ENCODE results near the gene FADS1.

Gene FADS1

DNA sequence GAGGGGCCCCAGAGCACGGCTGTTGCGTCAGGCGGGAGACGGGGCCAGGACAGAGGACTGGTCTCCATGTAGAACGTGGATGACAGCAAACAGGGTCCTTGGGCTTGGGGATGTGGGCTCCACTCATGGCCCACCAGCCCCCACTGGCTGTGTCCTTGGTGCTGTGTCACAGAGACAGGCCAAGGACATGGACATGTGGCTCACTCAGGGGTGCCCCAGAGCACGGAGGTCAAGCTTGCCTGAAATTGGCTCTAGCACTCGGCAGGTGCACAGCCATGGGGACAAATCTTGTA, 25.7 kb upstream of the FADS1 start:
- Histone ChIP-seq H3K27me3 (ENCODE audit: control insufficient read depth, low read length) (no peaks in the 10 kb centered on the region), H3K79me2 (ENCODE audit: control insufficient read depth, low read length) (peaks cover 54% of the 10 kb centered on the region), H3K4me1 (ENCODE audit: control insufficient read depth, low read length) (no peaks in the 10 kb centered on the region), H3K9me3 (ENCODE audit: control insufficient read depth, insufficient read depth, low read length) (no peaks in the 10 kb centered on the region), H3K36me3 (ENCODE audit: control insufficient read depth, low read length) (peaks cover 95% of the 10 kb centered on the region), H3K9me2 (replicated peaks; ENCODE audit: control insufficient read depth, low read length) (no peaks in the 10 kb centered on the region), H3K4me3 (ENCODE audit: low read length) (no peak overlapping the region), H3K27ac (ENCODE audit: low read depth, low read length) (no peak overlapping the region), H3F3A (ENCODE audit: control insufficient read depth, insufficient read depth) (0 out of 2 replicates have a peak, but pooled peaks cover 4% of the 10 kb centered on the region), H3K4me2 (ENCODE audit: low read length) (no peak overlapping the region), H4K20me1 (ENCODE audit: control insufficient read depth, insufficient read depth, low read depth, low read length) (0 out of 2 replicates have a peak, but pooled peaks cover 4% of the 10 kb centered on the region)
- TF ChIP-seq EZH2phosphoT487 (IDR thresholded peaks at IDR 0.05; ENCODE audit: borderline replicate concordance, low read length), result no peak
- TF ChIP-seq, protein P1, sequence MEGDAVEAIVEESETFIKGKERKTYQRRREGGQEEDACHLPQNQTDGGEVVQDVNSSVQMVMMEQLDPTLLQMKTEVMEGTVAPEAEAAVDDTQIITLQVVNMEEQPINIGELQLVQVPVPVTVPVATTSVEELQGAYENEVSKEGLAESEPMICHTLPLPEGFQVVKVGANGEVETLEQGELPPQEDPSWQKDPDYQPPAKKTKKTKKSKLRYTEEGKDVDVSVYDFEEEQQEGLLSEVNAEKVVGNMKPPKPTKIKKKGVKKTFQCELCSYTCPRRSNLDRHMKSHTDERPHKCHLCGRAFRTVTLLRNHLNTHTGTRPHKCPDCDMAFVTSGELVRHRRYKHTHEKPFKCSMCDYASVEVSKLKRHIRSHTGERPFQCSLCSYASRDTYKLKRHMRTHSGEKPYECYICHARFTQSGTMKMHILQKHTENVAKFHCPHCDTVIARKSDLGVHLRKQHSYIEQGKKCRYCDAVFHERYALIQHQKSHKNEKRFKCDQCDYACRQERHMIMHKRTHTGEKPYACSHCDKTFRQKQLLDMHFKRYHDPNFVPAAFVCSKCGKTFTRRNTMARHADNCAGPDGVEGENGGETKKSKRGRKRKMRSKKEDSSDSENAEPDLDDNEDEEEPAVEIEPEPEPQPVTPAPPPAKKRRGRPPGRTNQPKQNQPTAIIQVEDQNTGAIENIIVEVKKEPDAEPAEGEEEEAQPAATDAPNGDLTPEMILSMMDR (IDR thresholded peaks at IDR 0.05; ENCODE audit: low read depth, low read length, poor library complexity, severe bottlenecking), result no peak

DNA sequence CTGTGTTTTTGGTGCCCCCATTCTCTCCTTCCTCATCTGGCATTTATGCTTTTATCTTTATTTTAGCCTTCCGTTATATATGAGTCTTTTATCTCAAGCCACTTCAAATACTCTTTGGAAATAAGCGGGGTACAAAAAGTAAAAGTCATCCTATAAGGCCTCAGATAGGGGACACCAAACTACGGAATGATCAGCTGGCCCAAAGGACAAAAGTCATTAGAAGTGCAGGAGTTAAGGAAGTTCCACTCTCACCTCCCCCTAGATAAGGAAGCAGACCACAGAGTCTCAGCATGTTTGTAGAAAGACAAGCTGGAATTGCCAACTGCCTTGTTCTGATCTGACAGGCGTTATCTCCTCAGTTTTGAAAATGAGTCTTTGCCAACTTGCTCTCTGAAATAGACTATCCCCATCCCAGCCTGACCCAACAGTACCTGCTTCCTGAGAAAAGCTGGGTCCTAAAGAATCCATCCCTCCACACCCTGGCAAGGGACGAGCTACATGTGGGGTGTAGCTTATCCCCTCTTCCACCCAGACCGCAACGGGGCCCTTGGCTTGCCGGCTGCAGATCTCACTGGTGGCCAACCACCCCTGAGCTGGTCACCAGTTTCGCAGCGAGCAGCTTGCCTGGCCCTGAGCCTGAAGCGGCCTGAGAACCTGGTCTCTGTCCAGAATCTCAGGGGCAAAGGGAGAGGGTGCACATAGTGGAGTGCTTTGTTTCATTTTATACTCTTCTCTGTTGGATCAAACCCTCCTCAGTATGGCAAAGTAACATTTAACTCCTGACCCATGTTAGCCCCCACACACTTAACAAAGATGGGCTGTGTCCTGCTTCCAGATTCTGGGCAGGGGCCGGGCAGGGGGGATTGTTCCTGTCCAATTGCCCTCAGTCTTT, 25.1 kb upstream of the FADS1 start:
- Histone ChIP-seq H3F3A (ENCODE audit: control insufficient read depth, insufficient read depth) (0 out of 2 replicates have a peak, but pooled peaks cover 4% of the 10 kb centered on the region), H3K9me2 (replicated peaks; ENCODE audit: control insufficient read depth, low read length) (no peaks in the 10 kb centered on the region), H3K9me3 (ENCODE audit: control insufficient read depth, insufficient read depth, low read length) (no peaks in the 10 kb centered on the region), H4K20me1 (ENCODE audit: control insufficient read depth, insufficient read depth, low read depth, low read length) (0 out of 2 replicates have a peak, but pooled peaks cover 4% of the 10 kb centered on the region), H3K27me3 (ENCODE audit: control insufficient read depth, low read length) (no peaks in the 10 kb centered on the region), H3K4me3 (ENCODE audit: low read length) (no peak overlapping the region), H3K4me1 (ENCODE audit: control insufficient read depth, low read length) (no peaks in the 10 kb centered on the region), H3K36me3 (ENCODE audit: control insufficient read depth, low read length) (peaks cover 95% of the 10 kb centered on the region), H3K27ac (ENCODE audit: low read depth, low read length) (no peak overlapping the region), H3K4me2 (ENCODE audit: low read length) (no peak overlapping the region), H3K79me2 (ENCODE audit: control insufficient read depth, low read length) (peaks cover 57% of the 10 kb centered on the region)
- TF ChIP-seq, protein P1 (IDR thresholded peaks at IDR 0.05; ENCODE audit: low read depth, low read length, poor library complexity, severe bottlenecking), result no peak
- TF ChIP-seq EZH2phosphoT487 (IDR thresholded peaks at IDR 0.05; ENCODE audit: borderline replicate concordance, low read length), result no peak

DNA sequence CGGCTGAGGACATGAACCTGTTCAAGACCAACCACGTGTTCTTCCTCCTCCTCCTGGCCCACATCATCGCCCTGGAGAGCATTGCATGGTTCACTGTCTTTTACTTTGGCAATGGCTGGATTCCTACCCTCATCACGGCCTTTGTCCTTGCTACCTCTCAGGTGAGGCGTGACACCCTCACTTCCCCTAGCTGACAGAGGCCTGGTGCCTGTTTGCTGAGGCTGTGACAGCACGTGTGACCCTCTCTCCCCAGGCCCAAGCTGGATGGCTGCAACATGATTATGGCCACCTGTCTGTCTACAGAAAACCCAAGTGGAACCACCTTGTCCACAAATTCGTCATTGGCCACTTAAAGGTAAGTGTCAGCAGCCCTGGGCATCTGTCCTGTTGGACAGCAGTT, 23.6 kb upstream of the FADS1 start:
- no peaks in the 10 kb centered on the region for H3K9me3 ChIP-seq (ENCODE audit: control insufficient read depth, insufficient read depth, low read length)
- peaks cover 70% of the 10 kb centered on the region for H3K79me2 ChIP-seq (ENCODE audit: control insufficient read depth, low read length)
- H3K27ac ChIP-seq (ENCODE audit: low read depth, low read length), result no peak overlapping the region
- TF ChIP-seq, protein P1 (IDR thresholded peaks at IDR 0.05; ENCODE audit: low read depth, low read length, poor library complexity, severe bottlenecking), result no peak
- TF ChIP-seq EZH2phosphoT487 (IDR thresholded peaks at IDR 0.05; ENCODE audit: borderline replicate concordance, low read length), result no peak
- peaks cover 96% of the 10 kb centered on the region for H3K36me3 ChIP-seq (ENCODE audit: control insufficient read depth, low read length)
- 0 out of 2 replicates have a peak, but pooled peaks cover 4% of the 10 kb centered on the region for H4K20me1 ChIP-seq (ENCODE audit: control insufficient read depth, insufficient read depth, low read depth, low read length)
- 0 out of 2 replicates have a peak, but pooled peaks cover 4% of the 10 kb centered on the region for H3F3A ChIP-seq (ENCODE audit: control insufficient read depth, insufficient read depth)
- no peak overlapping the region for H3K4me2 ChIP-seq (ENCODE audit: low read length)
- H3K9me2 ChIP-seq (replicated peaks; ENCODE audit: control insufficient read depth, low read length), result no peaks in the 10 kb centered on the region
- peaks cover 7% of the 10 kb centered on the region for H3K4me1 ChIP-seq (ENCODE audit: control insufficient read depth, low read length)
- no peak overlapping the region for H3K4me3 ChIP-seq (ENCODE audit: low read length)
- no peaks in the 10 kb centered on the region for H3K27me3 ChIP-seq (ENCODE audit: control insufficient read depth, low read length)
